Stomach (tissue), 4 donors: Measurements from ENCODE around the gene ANKLE1.
A peak's percentile ranks its signal among the peaks of the same experiment; 100 is the strongest.

ENCODE experiments used
- EP300 ChIP-seq: sonication (generic); formaldehyde crosslinking; IDR thresholded peaks from one replicate; pipeline ENCODE4 v1.6.1; 2017; ENCODE audit warnings: antibody characterized with exemption
- POLR2A ChIP-seq, 4 donors: fragments of 450-650 bp; IDR thresholded peaks; one replicate each; pipeline ENCODE4 v1.6.1; 2016; ENCODE audit warnings: antibody characterized with exemption in 4 of 4, control low read depth in 2 of 4, mild to moderate bottlenecking in 1 of 4, moderate library complexity in 1 of 4
- POLR2AphosphoS5 ChIP-seq, 3 donors: sonication (generic); formaldehyde crosslinking; IDR thresholded peaks; one replicate each; pipeline ENCODE4 v1.6.1; 2016; ENCODE audit warnings: antibody characterized with exemption in 3 of 3
- TF ChIP-seq, protein P1 (sequence below), 7 experiments: fragments of 450-650 bp in 4 of 7; fragments of 200-600 bp in 3 of 7; sonication (generic) in 3 of 7; IDR thresholded peaks; one replicate each; pipeline ENCODE4 v1.5.1; 2016 to 2019; ENCODE audit warnings: antibody characterized with exemption in 7 of 7, control low read depth in 2 of 7, mild to moderate bottlenecking in 1 of 7

DNA sequence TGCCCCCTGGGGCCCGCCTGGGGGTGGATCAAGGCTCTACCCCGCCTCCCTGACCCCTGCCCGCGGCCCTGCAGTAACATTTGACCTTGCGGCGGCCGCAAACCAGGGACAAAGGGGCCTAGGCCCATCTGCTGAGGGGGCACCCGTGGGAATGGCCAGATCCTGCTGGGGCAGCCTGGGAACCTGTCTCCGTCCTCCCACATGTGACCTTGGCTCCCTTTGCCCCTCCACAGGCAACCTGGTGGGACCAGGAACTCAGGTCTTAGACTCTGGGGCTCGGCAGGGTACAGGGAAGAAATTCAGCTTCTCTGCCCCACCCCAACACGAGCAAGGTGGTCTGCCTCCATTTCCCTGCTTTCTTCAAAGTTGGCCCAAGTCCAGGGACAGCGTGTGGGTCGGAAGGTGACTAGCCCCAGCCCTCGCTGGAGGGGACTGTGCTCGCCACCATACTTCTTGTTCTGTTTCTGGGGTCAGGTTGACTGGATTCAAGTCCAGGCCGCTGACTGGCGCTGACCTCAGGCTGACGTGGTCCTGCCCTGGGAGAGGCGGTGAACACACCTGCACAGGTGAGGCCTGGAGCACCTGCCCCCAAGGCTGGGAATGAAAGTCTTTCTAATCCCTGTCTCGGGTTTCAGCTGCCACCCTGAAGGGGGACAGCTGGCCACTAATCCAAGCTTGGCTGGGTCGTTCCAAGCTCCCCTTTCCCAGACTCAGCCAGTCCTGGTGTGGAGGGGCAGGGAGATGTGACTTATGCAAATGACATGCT lies 33.5 kb upstream of the ANKLE1 start:
- TF ChIP-seq, protein P1, sequence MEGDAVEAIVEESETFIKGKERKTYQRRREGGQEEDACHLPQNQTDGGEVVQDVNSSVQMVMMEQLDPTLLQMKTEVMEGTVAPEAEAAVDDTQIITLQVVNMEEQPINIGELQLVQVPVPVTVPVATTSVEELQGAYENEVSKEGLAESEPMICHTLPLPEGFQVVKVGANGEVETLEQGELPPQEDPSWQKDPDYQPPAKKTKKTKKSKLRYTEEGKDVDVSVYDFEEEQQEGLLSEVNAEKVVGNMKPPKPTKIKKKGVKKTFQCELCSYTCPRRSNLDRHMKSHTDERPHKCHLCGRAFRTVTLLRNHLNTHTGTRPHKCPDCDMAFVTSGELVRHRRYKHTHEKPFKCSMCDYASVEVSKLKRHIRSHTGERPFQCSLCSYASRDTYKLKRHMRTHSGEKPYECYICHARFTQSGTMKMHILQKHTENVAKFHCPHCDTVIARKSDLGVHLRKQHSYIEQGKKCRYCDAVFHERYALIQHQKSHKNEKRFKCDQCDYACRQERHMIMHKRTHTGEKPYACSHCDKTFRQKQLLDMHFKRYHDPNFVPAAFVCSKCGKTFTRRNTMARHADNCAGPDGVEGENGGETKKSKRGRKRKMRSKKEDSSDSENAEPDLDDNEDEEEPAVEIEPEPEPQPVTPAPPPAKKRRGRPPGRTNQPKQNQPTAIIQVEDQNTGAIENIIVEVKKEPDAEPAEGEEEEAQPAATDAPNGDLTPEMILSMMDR (IDR thresholded peaks at IDR 0.05) = no peak
- TF ChIP-seq POLR2AphosphoS5 (IDR thresholded peaks at IDR 0.05) (peak in 1 of 3 donors; percentile 14), POLR2A (IDR thresholded peaks at IDR 0.05) (no peak), EP300 (no peak)
